GM18951 (cell line): Measurements from ENCODE around the gene ADGRD1.
"Not testable (repeated sequence)": the region's sequence is repeated elsewhere in the genome, so short reads cannot be mapped to it uniquely, and the experiment has no call there.

Experiments
- POLR2A ChIP-seq: IDR thresholded peaks from 4 replicates; pipeline ENCODE4 v1.6.1; 2011; ENCODE audit warnings: mild to moderate bottlenecking; ENCODE audit not compliant: insufficient read length, insufficient read depth; ENCODE audit errors: extremely low read depth
- in situ Hi-C: fragments of 300-500 bp; cut with MboI; formaldehyde crosslinking; loops from one replicate; pipeline ENCODE4 v1.12.0; 2022; ENCODE audit warnings: low sequenced_read_pairs, mixed read lengths, inconsistent platforms; ENCODE audit not compliant: unreplicated experiment

ADGRD1 gene

DNA sequence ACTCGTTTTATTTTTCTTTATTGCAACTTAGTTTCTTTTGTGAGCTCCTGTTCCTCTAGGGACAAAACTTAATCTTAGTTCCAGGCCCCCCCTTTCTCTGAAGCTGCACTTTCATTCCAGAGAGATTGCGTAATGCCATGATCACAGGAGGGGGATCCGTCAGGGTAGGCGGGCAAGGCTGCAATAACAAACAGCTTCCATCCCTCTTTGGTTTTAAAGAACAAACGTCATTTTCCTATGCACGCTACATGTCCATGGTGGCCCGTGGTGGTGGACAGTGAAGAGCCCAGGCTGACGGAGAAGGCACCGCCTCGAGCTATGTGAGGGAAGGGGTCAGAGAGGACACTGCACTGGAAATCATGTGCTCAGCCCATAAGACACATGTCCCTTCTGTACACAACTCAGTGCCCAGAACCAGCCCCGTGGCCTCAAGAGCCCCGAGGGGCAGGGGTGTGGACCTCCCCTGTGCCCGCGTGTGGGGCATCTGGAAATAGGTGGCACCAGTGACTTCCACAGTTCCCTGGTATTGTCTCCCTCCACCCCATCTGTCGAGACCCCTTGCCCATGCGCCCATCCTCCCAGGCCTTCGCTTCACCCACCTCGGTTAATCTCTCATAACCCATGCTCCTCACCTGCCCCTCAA is 161.4 kb downstream of the ADGRD1 start:
- in situ Hi-C loops = no loop called here
- no peak for TF ChIP-seq POLR2A

DNA sequence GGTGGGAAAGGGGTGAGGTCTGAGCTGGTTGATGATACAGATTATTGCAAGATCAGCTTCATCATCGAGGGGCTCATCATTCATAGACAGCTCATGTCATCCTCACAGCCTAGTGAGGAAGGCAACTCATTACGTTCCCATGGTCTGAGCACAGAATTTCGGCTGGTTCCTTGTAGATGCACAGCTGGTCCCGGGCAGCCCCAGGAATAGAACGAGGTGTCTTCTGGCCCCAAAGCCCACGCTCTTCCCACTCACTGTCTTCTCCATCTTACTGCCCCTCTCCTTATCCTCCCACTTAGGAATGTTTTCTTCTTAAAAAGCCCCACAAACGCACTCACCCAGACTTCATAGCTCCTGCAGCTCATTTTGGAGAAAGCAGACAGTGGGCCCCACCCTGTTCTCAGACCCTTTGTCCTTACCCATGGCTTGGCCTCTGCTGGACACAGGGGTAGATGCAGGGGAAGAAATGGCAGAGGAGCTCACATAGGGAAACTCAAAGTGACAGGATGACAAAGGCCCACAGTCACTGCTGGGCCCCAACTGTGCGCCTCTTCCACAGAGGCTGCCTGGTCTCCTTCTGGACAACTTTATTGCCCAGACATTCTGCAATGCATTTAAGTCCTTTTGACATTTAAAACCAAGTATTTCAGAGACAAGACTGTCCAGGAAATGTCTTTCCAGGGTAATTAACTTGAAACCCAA is 162.2 kb downstream of the ADGRD1 start:
- in situ Hi-C loops = no loop called here
- no peak for TF ChIP-seq POLR2A

- in situ Hi-C loops = no loop called here
- no peak for TF ChIP-seq POLR2A
Measured at GRCh38 chr12:131116468-131117117, 162.9 kb downstream of the ADGRD1 start.

DNA sequence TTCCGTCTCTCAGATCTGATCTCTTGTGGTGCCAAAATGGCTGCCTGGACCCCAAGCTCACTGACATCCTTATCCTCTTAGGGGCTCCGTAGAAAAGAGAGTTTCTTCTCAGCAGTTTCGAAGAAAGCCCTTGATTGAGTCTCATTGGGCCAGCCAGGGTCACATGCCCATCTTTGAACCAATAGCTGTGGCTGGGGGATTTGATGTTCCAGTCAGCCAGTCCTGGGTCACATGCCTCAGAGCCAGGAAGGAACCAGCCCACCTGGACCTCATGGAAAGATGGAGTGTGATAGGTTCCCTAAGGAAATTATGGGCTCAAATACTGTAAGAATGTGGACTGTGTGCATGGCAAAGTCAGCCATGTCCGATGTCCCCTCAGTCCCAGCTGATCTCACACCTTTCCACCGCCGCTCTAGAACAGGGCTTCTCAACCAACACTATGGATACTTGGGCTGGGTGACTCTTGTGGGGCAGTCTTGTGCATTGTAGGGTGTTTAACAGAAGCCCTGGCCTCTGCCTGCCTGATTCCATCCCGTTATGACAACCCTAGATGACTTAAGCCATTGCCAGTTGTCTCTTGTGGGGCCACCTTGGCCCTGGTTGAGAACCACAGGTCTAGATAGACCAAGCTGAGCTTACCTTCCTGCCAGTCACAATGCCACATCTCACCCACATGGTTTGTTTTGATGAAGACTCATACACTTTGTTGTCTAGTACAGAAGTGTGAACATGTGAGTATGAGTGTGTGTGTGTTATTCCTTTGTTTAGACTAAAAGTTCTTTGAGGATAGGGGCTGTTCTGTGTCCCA is 163.9 kb downstream of the ADGRD1 start:
- in situ Hi-C loops = no loop called here
- TF ChIP-seq POLR2A = no peak

DNA sequence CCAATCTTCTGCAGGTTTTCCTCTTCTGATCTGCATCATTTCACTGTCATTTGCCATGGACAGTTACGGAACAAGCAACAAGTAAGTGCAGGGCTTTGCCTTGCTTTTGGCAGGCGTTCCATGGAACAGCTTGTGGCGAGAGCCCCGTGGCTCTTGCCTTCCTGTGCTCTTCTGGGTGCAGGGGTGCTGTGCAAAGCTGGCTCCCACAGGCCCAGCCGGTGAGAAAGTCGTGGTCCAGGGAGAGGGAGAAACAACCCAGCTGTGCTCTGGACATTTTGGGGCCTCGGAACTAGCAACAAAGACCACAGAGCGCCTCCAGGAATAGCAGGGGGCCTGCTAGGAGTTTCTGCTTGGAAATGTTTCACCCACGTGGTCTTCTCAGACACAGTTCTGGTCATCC is 164.7 kb downstream of the ADGRD1 start:
- in situ Hi-C loops = no loop called here
- TF ChIP-seq POLR2A = no peak

GRCh38 chr12:131119345-131119744 is 165.6 kb downstream of the ADGRD1 start:
- in situ Hi-C loops = not testable (repeated sequence)

- no peak for TF ChIP-seq POLR2A
- in situ Hi-C loops = no loop called here
Measured at GRCh38 chr12:131119936-131120335, 166.2 kb downstream of the ADGRD1 start.

DNA sequence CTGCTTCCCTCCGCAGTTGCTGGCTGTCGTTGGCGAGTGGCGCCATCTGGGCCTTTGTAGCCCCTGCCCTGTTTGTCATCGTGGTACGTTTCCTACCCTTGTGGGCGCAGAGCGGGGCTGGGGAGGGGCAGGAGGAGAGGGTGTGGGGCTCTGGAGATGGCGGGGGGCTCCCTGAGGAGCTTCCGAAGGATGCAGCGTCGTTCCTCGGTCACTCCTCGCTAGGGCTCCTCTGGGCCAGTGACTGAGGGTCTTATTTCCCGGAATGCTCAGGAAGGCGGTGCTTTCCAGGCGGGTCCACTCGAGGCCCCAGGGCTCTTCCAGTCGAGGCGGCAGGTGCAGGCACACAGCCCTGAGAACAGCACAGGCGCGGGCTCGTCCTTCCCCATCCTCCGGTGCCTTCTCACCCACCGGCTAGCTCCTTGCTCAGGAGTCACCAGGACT is 167.1 kb downstream of the ADGRD1 start:
- TF ChIP-seq POLR2A = no peak
- in situ Hi-C loops = no loop called here

DNA sequence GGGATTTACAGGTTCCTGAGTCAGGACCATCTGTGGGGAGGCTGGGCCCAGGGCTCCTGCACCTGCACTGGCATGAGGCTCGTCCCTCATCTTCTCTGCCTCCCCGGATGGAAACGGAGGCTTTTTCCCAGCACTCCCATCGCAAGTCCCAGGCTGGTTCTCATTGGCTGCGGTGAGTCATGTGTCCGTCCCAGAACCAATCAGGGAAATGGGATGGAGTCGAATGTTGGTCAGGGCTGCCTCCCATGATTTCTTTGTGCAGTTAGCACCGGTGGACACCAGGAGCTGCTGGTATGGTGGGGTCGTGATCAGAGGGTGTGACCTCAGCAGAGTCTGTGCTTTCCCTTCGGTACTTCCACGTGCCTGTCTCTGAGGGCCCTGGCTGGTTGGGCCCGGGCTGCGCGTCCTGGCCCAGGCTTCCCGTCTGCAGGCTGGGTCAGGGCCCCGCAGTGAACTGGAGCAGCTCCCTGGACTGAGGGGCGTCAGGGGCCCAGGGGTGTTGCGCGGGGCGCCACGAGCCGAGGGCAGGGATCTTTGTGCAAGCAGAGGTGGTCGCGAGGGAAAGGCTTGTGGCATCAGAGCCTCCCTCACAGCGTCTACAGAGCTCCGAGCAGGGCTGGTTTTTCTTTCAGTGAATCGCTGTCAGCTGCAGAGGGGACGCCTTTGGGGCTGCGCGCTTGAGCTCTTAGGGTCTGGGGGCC is 168.1 kb downstream of the ADGRD1 start:
- TF ChIP-seq POLR2A = no peak
- in situ Hi-C loops = no loop called here

- in situ Hi-C loops = no loop called here
- TF ChIP-seq POLR2A = no peak
Measured at GRCh38 chr12:131122631-131123030, 168.9 kb downstream of the ADGRD1 start.

- no peak for TF ChIP-seq POLR2A
- in situ Hi-C loops = no loop called here
Measured at GRCh38 chr12:131123817-131124216, 170.1 kb downstream of the ADGRD1 start.

GRCh38 chr12:131124487-131125280 is 171.0 kb downstream of the ADGRD1 start:
- no peak for TF ChIP-seq POLR2A
- in situ Hi-C loops = no loop called here

DNA sequence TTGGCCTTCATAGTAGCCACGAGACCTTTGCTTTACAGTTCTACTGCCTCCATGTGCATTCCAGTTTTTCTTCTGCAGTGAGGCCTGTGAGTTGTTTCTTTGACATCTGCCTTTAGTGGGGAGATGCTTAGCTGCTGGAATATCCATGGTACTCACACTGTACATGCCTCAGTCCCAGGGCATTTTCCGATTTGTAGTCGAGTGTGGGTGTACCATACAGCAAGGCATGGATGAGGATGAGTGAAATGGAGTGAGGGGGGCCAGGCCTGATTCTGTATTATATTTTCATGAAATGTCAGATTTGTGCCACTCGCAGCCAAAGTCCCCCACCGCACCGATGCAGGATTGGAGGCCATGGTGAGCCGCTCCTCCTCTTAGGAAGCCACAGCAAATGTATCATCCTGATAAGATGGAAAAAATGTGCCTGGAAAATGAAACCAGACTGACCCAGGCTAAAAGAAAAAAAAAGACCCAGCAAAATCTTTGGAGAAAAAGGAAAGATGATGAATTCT is 173.0 kb downstream of the ADGRD1 start:
- in situ Hi-C loops = no loop called here
- no peak for TF ChIP-seq POLR2A
